DND-41 (cell line): ENCODE data around the gene FCHO2.

Experiments used
- CTCF ChIP-seq: IDR thresholded peaks from 2 replicates; pipeline ENCODE4 v1.5.1; 2012; ENCODE audit warnings: borderline replicate concordance, low read length, moderate library complexity, mild to moderate bottlenecking; ENCODE audit not compliant: poor library complexity, severe bottlenecking; ENCODE audit errors: extremely low read depth
- EZH2 ChIP-seq: IDR thresholded peaks from 3 replicates; pipeline ENCODE4 v1.6.1; 2012; ENCODE audit warnings: borderline replicate concordance, low read depth, mild to moderate bottlenecking, moderate library complexity, low read length, inconsistent platforms; ENCODE audit not compliant: severe bottlenecking

DNA sequence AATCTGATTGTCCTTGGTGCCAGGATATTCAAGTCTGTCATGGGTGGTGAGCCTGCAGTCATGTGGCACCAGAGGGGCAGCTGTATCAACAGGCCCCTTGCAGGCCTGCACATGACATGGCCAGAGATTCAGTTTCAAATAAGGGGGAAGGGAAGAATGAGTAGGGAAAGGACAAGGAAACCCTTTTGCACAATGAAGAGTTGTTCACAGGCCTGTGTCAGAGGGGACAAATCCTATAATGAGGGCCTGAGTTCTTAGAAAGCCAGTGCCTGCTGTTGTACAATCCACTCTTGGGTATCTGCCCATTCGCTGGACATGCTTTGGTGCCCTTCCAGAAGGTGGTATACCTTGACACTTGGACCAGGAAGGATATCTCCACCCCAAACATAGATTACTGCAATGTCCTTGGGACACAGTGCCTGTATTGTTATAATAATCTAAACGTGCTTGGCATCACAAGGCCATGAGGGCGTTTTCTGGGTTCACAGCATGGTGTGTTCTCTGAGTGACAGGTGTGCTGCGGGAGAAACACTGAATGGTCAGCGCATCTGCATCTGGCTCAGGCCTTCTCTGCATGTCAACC lies 162.6 kb downstream of the FCHO2 start:
- TF ChIP-seq CTCF (no peak), EZH2 (no peak)
